GM12878 (cell line): ENCODE data around the gene LYPD6. TPM values are rescaled to one million over a fixed set of nuclear protein-coding genes. Genes with fewer than 3 reads are reported as not detected.

Source experiments
- ATAC-seq: fragments of 200-7000 bp; cut with Tn5 transposase; 3 replicates; pipeline ENCODE4 v1.9.1; 2020; ENCODE audit warnings: mild to moderate bottlenecking, moderate library complexity
- BruUV-seq: library from RNA; stranded (reverse); fragments of 400-500 nt; replicated peaks from 2 replicates; lab custom pipeline; 2021; lab: Mats Ljungman, UMichigan
- CTCF ChIA-PET: fragments of 300-600 bp; sonication (Branson Sonifier 250); formaldehyde crosslinking; extraction: SDS; loops from one replicate; lab custom pipeline; 2021; ENCODE audit warnings: inconsistent platforms; lab: Yijun Ruan, JAX
- POLR2A ChIA-PET: fragments of 350-600 bp; formaldehyde crosslinking; extraction: SDS; loops from one replicate; lab custom pipeline; 2021; ENCODE audit warnings: inconsistent platforms; lab: Charles Lee
- RAD21 ChIA-PET: fragments of 300-600 bp; sonication (Branson Sonifier 250); formaldehyde crosslinking; loops from one replicate; lab custom pipeline; 2023; ENCODE audit warnings: antibody characterized with exemption; ENCODE audit not compliant: unreplicated experiment; lab: Charles Lee
- SMC1A ChIA-PET: fragments of 300-600 bp; sonication (Branson Sonifier 250); formaldehyde crosslinking; loops from one replicate; lab custom pipeline; 2023; ENCODE audit not compliant: unreplicated experiment, uncharacterized antibody; lab: Charles Lee
- DNase-seq: peaks from one replicate; pipeline ENCODE4 v3.0.0-alpha.2; 2011; ENCODE audit warnings: low read depth, low spot score
- FAIRE-seq: peaks from 3 replicates; lab custom pipeline; 2011; peaks lifted over from hg19 to GRCh38; lab: Jason Lieb, UNC
- H2AFZ ChIP-seq: 2 replicates; pipeline ENCODE4 v1.6.0; 2011; ENCODE audit warnings: low read depth, low read length, control low read depth; ENCODE audit not compliant: control insufficient read depth
- H3K27ac ChIP-seq: 2 replicates; pipeline ENCODE4 v1.5.1; 2011; ENCODE audit warnings: control low read depth; ENCODE audit not compliant: control insufficient read depth, insufficient read depth
- H3K27me3 ChIP-seq, 2 experiments: replicated peaks in 1 of 2; 2 replicates each; pipeline versions ENCODE4 v1.6.0 to v1.6.1; 2011; ENCODE audit warnings: low read length in 1 of 2; ENCODE audit not compliant: control insufficient read depth in 2 of 2, insufficient read depth in 2 of 2
- H3K36me3 ChIP-seq, 2 experiments: 2 replicates each; pipeline ENCODE4 v1.5.1; 2011; ENCODE audit warnings: low read length in 1 of 2; ENCODE audit not compliant: control insufficient read depth in 2 of 2, insufficient read depth in 2 of 2
- H3K4me1 ChIP-seq: 2 replicates; pipeline ENCODE4 v1.6.1; 2011; ENCODE audit warnings: mild to moderate bottlenecking, low read length, moderate library complexity, mixed read lengths; ENCODE audit not compliant: control insufficient read depth, insufficient read depth
- H3K4me2 ChIP-seq: 2 replicates; pipeline ENCODE4 v1.6.0; 2011; ENCODE audit warnings: control low read depth; ENCODE audit not compliant: control insufficient read depth, insufficient read depth
- H3K4me3 ChIP-seq: fragments of 200-600 bp; sonication (generic); 2 replicates; pipeline ENCODE4 v1.5.1; 2016
- H3K79me2 ChIP-seq: 2 replicates; pipeline ENCODE4 v1.6.0; 2011; ENCODE audit warnings: low read length; ENCODE audit not compliant: control insufficient read depth, insufficient read depth
- H3K9ac ChIP-seq: 2 replicates; pipeline ENCODE4 v1.8.0; 2011; ENCODE audit warnings: low read length, control low read depth, mixed read lengths; ENCODE audit not compliant: control insufficient read depth, insufficient read depth
- H3K9me3 ChIP-seq: replicated peaks from 3 replicates; pipeline ENCODE4 v1.5.1; 2011; ENCODE audit warnings: mild to moderate bottlenecking, low read length; ENCODE audit not compliant: control insufficient read depth, insufficient read depth
- H4K20me1 ChIP-seq: 2 replicates; pipeline ENCODE4 v1.6.0; 2011; ENCODE audit not compliant: control insufficient read depth, insufficient read depth
- BMI1 ChIP-seq: fragments of 450-650 bp; IDR thresholded peaks from 2 replicates; pipeline ENCODE4 v1.6.1; 2016; ENCODE audit warnings: mild to moderate bottlenecking, moderate library complexity, borderline replicate concordance
- CBX3 ChIP-seq: fragments of 200-600 bp; sonication (generic); IDR thresholded peaks from 2 replicates; pipeline ENCODE4 v1.6.1; 2016; ENCODE audit warnings: low read depth, borderline replicate concordance
- CBX5 ChIP-seq: sonication (generic); IDR thresholded peaks from 2 replicates; pipeline ENCODE4 v1.6.1; 2016; ENCODE audit warnings: low read depth, moderate library complexity, mild to moderate bottlenecking, inconsistent platforms
- HDGF ChIP-seq: fragments of 450-650 bp; IDR thresholded peaks from 2 replicates; pipeline ENCODE4 v1.6.1; 2016; ENCODE audit warnings: antibody characterized with exemption
- PBX3 ChIP-seq: IDR thresholded peaks from 2 replicates; pipeline ENCODE4 v1.6.1; 2011; ENCODE audit warnings: mild to moderate bottlenecking, low read depth, low read length, moderate library complexity; ENCODE audit not compliant: insufficient replicate concordance
- POLR2A ChIP-seq: IDR thresholded peaks from 2 replicates; pipeline ENCODE4 v1.6.1; 2011; ENCODE audit warnings: low read depth, mild to moderate bottlenecking, low read length
- SIX5 ChIP-seq: IDR thresholded peaks from 2 replicates; pipeline ENCODE4 v1.6.1; 2011; ENCODE audit warnings: mild to moderate bottlenecking, low read depth, low read length, moderate library complexity; ENCODE audit not compliant: severe bottlenecking
- ZBED1 ChIP-seq: IDR thresholded peaks from 2 replicates; pipeline ENCODE4 v1.6.1; 2016; ENCODE audit warnings: borderline replicate concordance
- ZNF592 ChIP-seq: fragments of 450-650 bp; IDR thresholded peaks from 2 replicates; pipeline ENCODE4 v1.6.1; 2017; ENCODE audit warnings: mild to moderate bottlenecking, moderate library complexity
- WGBS: methylation state at CpG from one replicate; pipeline ENCODE4 v1.1.6; 2016; ENCODE audit warnings: low lambda C conversion rate; ENCODE audit not compliant: insufficient replicate concordance, insufficient coverage; ENCODE audit errors: missing lambda C conversion rate; 5-methylcytosine and 5-hydroxymethylcytosine counted together
- in situ Hi-C: fragments of 300-500 bp; cut with MboI; formaldehyde crosslinking; loops from 9 replicates; pipeline ENCODE4 v1.14.3; 2018; ENCODE audit warnings: mixed read lengths
- intact Hi-C: fragments of 100-400 bp; cut with micrococcal nuclease; formaldehyde crosslinking; loops from one replicate; pipeline ENCODE4 v1.14.2; 2022; ENCODE audit not compliant: unreplicated experiment
- polyA plus RNA-seq, 11 experiments: library from polyadenylated mRNA; depleted of rRNA in 4 of 11; unstranded in 6 of 11; stranded (reverse) in 5 of 11; fragments of >200 nt; fragmentation: Nextera tagmentation in 4 of 11; fragmentation: Illumina TruSeq in 1 of 11; extraction: Ambion mirVana in 4 of 11; extraction: Trizol in 1 of 11; gene quantifications; 1 replicate in 1 of 11; 2 replicates in 10 of 11; pipeline versions ENCODE4 v1.2.1 to v1.2.3, GENCODE V29; 2011 to 2016; ENCODE audit warnings: inconsistent platforms in 2 of 11, missing spikeins in 2 of 11, low read depth in 1 of 11
- total RNA-seq, 4 experiments: library from RNA; depleted of rRNA in 3 of 4; stranded (reverse); fragments of >200 nt in 3 of 4; fragmentation: Illumina TruSeq in 1 of 4; extraction: Trizol in 1 of 4; gene quantifications; 2 replicates each; pipeline versions ENCODE4 v1.2.1 to v1.2.3, GENCODE V29; 2013 to 2021

LYPD6 gene
- total and polyA plus RNA-seq, 10 of the 15 experiments (the other 5 are each of a cell fraction or from before 2014, with no cell fraction given) = not detected

- H3K36me3 ChIP-seq = no peaks in the 10 kb centered on the region
- TF ChIP-seq ZBED1 (no peak), PBX3 (no peak), HDGF (no peak), CBX3 (no peak), CBX5 (no peak), BMI1 (no peak), SIX5 (no peak), POLR2A (no peak), ZNF592 (no peak)
- no peaks in the 10 kb centered on the region for H3K4me1 ChIP-seq
- in situ Hi-C loops = no loop called here
- no peak overlapping the region for H3K4me3 ChIP-seq
- no peak for FAIRE-seq
- ChIA-PET SMC1A (no interaction called here), RAD21 (no interaction called here), CTCF (no interaction called here), POLR2A (no interaction called here)
- H3K4me2 ChIP-seq = no peak overlapping the region
- H3K9ac ChIP-seq = no peak overlapping the region
- H3K27me3 ChIP-seq = no peaks in the 10 kb centered on the region
- H3K27ac ChIP-seq = no peak overlapping the region
- no peaks in the 10 kb centered on the region for H3K79me2 ChIP-seq
- intact Hi-C loops = no loop called here
- no TSS peak for BruUV-seq
- WGBS = 8% methylated on average over 2 of the region's 2 CpGs
- no peaks in the 10 kb centered on the region for H4K20me1 ChIP-seq
- no peak for ATAC-seq
- H2AFZ ChIP-seq = no peak overlapping the region
- H3K9me3 ChIP-seq = no peaks in the 10 kb centered on the region
- no peak for DNase-seq
Measured at GRCh38 chr2:149507974-149508373, 177.6 kb downstream of the LYPD6 start.
